ENCODE data around the gene SH2D3A.
"Not testable (repeated sequence)": the region's sequence is repeated elsewhere in the genome, so short reads cannot be mapped to it uniquely, and the experiment has no call there.

Gene SH2D3A

DNA sequence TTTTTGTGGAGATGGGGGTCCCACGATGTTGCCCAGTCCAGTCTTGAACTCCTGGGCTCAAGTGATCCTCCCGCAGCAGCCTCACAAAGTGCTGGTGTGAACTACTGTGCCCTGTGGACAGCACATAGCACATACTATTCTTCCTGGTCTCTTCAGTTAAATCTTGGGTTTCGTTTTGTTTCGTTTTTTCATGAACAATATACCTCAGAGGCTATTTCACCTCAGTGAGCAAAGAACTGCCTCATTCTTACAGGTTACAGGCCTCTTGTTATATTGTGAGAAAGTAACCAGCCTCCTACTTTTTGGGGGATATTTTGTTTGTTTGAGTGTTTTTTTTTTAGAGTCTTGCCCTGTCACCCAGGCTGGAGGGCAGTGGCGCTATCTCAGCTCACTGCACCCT lies 45.5 kb downstream of the SH2D3A start:
- no peak for DNase-seq (ENCODE audit: low spot score)

- no peak for DNase-seq (ENCODE audit: low spot score)
These were observed 46.1 kb downstream of the SH2D3A start for GRCh38 chr19:6721138-6721474.

- DNase-seq (ENCODE audit: low spot score) = no peak
These were observed 46.7 kb downstream of the SH2D3A start, which contains the start of gene C3 for GRCh38 chr19:6720369-6721137. Gene C3 (minus strand): TSS chr19:6720650. CDS start chr19:6720589, 61 bp downstream.

DNA sequence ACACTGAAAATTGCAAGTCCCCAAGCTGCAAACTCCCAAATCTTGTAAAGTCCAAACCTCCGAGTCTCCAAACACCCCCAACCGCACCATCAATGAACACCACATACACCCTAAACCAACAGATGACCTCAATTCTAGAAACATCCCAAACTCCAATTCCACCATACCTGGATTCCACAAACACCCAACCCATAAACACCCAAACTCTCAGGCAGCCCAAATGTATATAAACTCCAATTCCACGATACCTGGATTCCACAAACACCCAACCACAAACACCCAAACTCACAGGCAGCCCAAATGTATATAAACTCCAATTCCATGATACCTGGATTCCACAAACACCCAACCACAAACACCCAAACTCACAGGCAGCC lies 47.3 kb downstream of the SH2D3A start:
- DNase-seq (ENCODE audit: low spot score) = no peak

- DNase-seq (ENCODE audit: low spot score) = no peak
These were observed 47.7 kb downstream of the SH2D3A start for GRCh38 chr19:6719540-6719861.

DNA sequence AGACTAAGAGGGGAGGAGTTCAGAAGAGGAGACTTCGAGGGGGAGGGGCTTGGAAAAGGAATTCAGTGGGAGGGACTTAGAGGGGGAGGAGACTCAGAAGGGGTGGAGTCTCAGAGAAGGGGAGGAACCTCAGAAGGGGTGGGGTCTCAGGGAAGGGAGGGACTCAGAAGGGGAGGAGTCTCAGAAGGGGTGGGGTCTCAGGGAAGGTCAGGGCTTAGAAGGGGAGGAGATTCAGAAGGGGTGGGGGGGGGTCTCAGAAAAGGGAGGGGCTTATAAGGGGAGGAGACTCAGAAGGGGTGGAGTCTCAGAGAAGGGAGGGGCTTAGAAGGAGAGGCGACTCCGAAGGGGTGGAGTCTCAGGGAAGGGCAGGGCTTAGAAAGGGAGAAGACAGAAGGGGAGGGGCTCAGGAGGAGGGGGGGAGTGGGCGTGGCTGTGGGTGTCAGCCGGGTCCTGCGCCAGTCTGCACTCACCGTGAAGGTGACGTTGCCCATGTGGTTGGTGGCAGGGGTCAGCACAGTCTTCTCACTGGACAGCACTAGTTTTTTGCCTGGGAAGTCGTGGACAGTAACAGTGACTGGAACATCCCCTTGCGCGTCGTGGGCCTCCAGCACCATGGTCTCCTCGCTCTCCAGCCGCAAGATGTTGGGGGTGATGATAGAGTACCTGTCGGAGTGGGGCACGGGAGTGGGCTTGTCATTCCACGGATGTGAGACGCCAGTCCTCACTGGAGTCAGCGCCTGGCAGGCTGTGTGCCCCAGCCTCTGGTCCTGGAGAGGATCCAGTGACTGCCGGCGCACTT lies 48.3 kb downstream of the SH2D3A start:
- no peak for DNase-seq (ENCODE audit: low spot score)

DNA sequence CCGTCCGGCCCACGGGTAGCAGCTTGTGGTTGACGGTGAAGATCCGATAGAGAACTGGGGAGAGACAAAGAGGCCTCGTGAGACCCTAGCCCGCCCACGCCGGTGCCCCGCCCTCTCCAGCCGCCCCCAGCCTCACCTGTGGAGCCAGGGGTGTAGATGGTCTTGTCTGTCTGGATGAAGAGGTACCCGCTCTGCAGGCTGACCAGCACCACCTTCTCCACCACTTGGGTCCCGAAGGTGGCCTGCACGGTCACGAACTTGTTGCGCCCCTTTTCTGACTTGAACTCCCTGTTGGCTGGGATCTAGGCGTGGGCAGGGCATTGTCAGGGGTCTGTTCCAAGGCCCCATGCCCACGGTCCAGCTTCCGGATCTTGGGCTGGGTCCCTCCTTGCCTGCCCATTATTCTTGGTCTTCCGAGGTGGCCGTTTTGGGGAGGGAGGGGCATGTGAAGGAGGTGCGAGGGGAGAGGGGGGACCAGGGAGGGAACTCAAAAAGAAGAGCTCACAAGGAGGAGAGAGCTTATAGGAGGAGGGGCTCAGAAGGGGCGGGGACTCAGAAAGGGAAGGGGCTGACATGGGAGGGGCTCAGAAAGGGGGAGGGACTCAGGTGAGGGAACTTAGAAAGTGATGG lies 49.0 kb downstream of the SH2D3A start:
- no peak for DNase-seq (ENCODE audit: low spot score)

DNA sequence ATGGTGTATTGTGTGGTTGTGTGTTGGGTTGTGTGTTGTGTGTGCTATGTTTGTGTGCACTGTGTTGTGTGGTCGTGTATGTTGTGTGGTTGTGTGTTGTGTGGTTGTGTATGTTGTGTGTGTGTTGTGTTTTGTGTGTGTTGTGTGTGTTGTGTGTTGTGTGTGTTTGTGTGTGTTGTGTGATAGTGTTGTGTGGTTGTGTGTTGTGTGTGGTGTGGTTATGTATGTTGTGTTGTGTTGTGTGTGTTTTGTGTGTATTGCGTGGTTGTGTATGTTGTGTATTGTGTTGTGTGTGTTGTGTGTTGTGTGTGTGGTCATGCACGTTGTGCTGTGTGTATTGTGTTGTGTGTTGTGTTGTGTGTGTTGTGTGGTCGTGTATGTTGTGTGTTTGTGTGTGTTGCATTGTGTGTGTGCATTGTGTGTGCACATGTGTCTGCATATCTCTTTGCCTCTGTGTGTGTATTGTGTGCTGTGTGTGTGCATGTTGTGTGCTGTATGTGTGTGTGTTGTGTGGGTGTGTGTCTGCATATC lies 49.7 kb downstream of the SH2D3A start:
- no peak for DNase-seq (ENCODE audit: low spot score)

DNA sequence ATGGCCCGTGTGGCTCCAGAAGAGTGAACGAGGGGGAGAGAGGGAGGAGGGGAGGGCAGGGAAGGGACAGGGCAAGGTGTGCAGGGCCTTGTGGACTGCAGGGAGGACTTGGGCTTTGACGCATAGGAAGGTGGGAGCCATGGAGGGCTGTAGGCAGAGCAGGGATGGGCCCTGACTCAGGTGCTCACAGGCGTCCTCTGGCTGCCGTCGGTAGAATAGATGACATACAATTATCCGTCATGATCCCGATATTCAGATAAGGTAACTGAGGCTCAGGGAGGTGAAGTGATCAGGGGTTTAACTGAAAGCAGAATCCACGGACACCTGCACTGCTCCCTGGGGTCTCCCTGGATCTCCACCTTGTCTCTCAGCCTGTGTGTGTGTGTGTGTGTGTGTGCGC lies 50.2 kb downstream of the SH2D3A start:
- no peak for DNase-seq (ENCODE audit: low spot score)

DNA sequence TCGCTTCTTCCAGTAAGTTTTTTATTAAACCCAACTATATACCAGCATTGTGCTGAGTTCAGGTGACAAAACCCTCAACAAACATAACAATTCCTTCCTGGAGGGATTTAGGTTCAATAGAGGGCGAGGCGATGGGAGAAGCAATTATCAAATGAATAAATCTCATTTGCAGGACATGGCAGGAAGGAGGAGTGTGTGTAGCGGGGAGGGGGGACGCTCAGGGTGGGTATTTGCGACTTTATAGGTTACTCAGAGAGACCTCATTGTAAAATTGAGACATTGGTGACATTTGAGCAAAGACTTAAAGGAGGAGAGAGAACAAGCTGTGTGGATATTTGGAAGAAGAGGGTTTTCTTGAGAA lies 50.6 kb downstream of the SH2D3A start:
- no peak for DNase-seq (ENCODE audit: low spot score)

DNA sequence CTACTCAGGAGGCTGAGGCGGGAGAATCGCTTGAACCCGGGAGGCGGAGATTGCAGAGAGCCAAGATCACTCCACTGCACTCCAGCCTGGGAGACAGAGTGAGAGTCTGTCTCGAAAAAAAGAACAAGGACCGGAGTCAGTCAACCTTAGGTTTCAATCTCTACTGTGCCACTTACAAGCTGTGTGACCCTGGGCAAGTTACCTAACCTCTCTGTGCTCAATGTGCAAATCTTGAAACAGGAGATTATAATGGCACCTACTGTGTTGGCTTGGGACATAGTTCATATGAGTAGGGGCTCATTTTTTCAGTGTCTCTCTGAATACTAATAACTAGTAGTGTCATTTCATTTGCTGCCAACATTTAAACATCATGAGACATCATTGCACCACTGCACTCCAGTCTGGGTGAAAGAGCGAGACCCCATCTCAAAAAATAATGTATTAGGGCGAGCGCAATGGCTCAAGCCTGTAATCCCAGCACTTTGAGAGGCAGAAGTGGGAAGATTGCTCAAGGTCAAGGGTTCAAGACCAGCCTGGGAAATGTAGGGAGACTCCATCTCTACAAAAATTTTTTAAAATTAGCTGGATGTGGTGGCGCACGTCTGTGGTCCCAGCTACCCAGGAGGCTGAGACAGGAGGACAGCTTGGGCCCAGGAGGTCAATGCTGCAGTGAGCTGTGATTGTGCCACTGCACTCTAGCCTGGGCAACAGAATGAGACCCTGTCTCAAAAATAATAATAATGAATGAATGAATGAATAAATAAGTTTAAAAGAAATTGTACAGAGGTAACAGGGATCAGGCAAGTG lies 52.3 kb downstream of the SH2D3A start:
- no peak for DNase-seq (ENCODE audit: low spot score)

- no peak for DNase-seq (ENCODE audit: low spot score)
These were observed 53.2 kb downstream of the SH2D3A start for GRCh38 chr19:6713773-6714692.

- DNase-seq (ENCODE audit: low spot score) = no peak
These were observed 54.3 kb downstream of the SH2D3A start for GRCh38 chr19:6712692-6713670.

DNA sequence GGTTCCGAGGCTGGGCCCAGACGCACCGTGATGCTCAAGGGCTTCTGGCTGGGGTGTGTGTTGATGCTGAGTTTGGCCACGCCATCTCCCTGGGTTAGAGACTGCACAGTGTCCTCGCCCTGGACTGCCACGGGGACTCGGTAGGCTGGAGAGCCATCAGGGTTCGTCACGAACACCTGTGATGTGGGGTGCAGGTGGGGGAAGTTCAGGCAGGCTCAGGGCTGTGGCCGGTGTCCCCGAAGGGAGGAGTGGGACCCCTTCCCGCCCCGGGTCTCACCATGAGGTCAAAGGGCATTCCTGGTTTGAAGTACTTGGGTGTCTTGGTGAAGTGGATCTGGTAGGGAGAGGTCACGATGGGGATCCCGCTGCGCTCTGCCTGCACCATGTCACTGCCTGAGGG lies 55.0 kb downstream of the SH2D3A start:
- DNase-seq (ENCODE audit: low spot score) = no peak

GRCh38 chr19:6711605-6712004 lies 55.6 kb downstream of the SH2D3A start:
- no peak for DNase-seq (ENCODE audit: low spot score)

- DNase-seq (ENCODE audit: low spot score) = no peak
These were observed 56.2 kb downstream of the SH2D3A start for GRCh38 chr19:6711078-6711361.

- no peak for DNase-seq (ENCODE audit: low spot score)
These were observed 56.8 kb downstream of the SH2D3A start for GRCh38 chr19:6710273-6711077.

- no peak for DNase-seq (ENCODE audit: low spot score)
These were observed 57.7 kb downstream of the SH2D3A start for GRCh38 chr19:6709549-6709948.

GRCh38 chr19:6708913-6709312 lies 58.3 kb downstream of the SH2D3A start:
- not testable (repeated sequence) for DNase-seq (ENCODE audit: low spot score)
